CD4-positive, alpha-beta T cell treated with Interleukin-4 for 4 hours (primary cell): ENCODE measurements around the gene ACBD3.
"Not testable (repeated sequence)": the region's sequence is repeated elsewhere in the genome, so short reads cannot be mapped to it uniquely, and the experiment has no call there.

Source experiments
- DNase-seq: peaks from one replicate; pipeline ENCODE4 v3.0.0-alpha.2; 2020

ACBD3 gene

GRCh38 chr1:226186124-226187018, at the start of gene ACBD3:
TSS of gene ACBD3 (minus strand) at chr1:226186741. CDS start at chr1:226186675, 66 bp downstream.
- DNase-seq, result peak; percentile 81

- DNase-seq, result no peak
Observed at GRCh38 chr1:226233806-226234205, 47.3 kb upstream of the ACBD3 start.

GRCh38 chr1:226233293-226233692, 46.8 kb upstream of the ACBD3 start:
- DNase-seq, result no peak

GRCh38 chr1:226226601-226227000, 40.1 kb upstream of the ACBD3 start:
- DNase-seq, result no peak

GRCh38 chr1:226223786-226224244, 37.3 kb upstream of the ACBD3 start:
- DNase-seq, result peak; percentile 8

GRCh38 chr1:226223157-226223785, 36.7 kb upstream of the ACBD3 start, which contains the start of gene MIXL1:
TSS of gene MIXL1 (plus strand) at chr1:226223664. CDS start at chr1:226223682, 18 bp downstream.
- no peak for DNase-seq

- DNase-seq, result no peak
Observed at GRCh38 chr1:226222686-226223085, 36.1 kb upstream of the ACBD3 start.

GRCh38 chr1:226220473-226221189, 34.1 kb upstream of the ACBD3 start:
- DNase-seq, result no peak

- no peak for DNase-seq
Observed at GRCh38 chr1:226217273-226217672, 30.7 kb upstream of the ACBD3 start.

GRCh38 chr1:226216056-226216455, 29.5 kb upstream of the ACBD3 start:
- no peak for DNase-seq

- DNase-seq, result no peak
Observed at GRCh38 chr1:226215239-226215638, 28.7 kb upstream of the ACBD3 start.

- DNase-seq, result no peak
Observed at GRCh38 chr1:226212545-226212944, 26.0 kb upstream of the ACBD3 start.

GRCh38 chr1:226211181-226211821, 24.8 kb upstream of the ACBD3 start:
- no peak for DNase-seq

GRCh38 chr1:226210571-226211176, 24.1 kb upstream of the ACBD3 start:
- no peak for DNase-seq

- no peak for DNase-seq
Observed at GRCh38 chr1:226209307-226210059, 22.9 kb upstream of the ACBD3 start.

GRCh38 chr1:226207048-226207447, 20.5 kb upstream of the ACBD3 start:
- DNase-seq, result no peak

- DNase-seq, result no peak
Observed at GRCh38 chr1:226204198-226204597, 17.7 kb upstream of the ACBD3 start.

- no peak for DNase-seq
Observed at GRCh38 chr1:226203655-226204054, 17.1 kb upstream of the ACBD3 start.

- no peak for DNase-seq
Observed at GRCh38 chr1:226203240-226203639, 16.7 kb upstream of the ACBD3 start.

GRCh38 chr1:226202666-226203065, 16.1 kb upstream of the ACBD3 start:
- not testable (repeated sequence) for DNase-seq

- DNase-seq, result no peak
Observed at GRCh38 chr1:226202246-226202645, 15.7 kb upstream of the ACBD3 start.
